Right renal cortex interstitium (tissue), 3 donors: Measurements from ENCODE around the gene C15orf39. TPM values are rescaled to one million over a fixed set of nuclear protein-coding genes. Genes with fewer than 3 reads are reported as not detected.
"Not testable (repeated sequence)": the region's sequence is repeated elsewhere in the genome, so short reads cannot be mapped to it uniquely, and the experiment has no call there.

ENCODE experiments used
- DNase-seq, 3 donors: peaks; one replicate each; pipeline ENCODE4 v3.0.0-alpha.2; 2013; ENCODE audit warnings: low read depth in 3 of 3, low spot score in 2 of 3
- polyA plus RNA-seq, 3 donors: library from polyadenylated mRNA; unstranded; fragments of 120-200 nt; gene quantifications; one replicate each; pipeline ENCODE4 v1.2.1, GENCODE V29; 2013; ENCODE audit not compliant: insufficient read length in 3 of 3

Gene C15orf39
- polyA plus RNA-seq, 3 donors = 7.1 to 8.7 (median 7.6) TPM

DNA sequence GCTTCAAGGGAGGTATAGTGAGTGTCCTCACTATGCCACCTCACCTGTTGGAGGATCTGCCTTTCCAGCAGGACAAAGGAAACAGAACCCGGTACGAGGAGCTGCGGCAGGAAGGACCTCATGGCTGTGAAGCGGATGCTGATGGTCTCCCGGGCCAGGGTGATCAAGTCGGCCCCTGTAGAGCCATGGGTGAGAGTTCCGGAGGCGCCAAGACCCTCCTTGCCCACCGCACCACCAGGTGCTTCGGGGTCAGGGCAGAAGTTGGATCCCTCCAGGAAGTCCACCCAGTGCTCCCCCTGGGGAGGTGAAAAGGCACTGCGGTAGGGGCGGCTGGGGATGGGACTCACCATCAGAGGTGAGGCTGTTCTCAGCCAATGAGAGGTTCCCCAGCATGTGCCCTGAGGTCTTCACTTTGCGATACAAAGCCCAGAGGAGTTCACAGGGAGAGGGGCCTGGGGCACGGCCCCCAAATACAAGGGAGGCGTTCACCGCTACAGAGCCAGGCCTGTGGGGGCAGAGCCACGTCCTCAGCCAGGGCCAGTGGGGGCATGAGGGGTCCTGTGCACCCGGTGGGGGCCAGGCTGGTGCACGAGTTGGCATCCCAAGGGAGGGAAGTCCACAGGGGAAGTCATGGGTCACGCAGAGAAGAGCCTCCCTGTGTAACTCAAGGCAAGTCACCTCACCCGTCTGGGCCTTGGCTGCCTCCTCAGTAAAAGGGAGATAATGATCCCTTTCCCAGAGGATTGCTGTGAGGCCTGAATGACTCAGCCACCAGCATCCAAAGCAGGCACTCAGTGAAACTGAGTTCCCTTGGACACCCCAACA lies 27.7 kb downstream of the C15orf39 start:
- no peak for DNase-seq

GRCh38 chr15:75230016-75230343 lies 28.3 kb downstream of the C15orf39 start:
- DNase-seq = no peak

DNA sequence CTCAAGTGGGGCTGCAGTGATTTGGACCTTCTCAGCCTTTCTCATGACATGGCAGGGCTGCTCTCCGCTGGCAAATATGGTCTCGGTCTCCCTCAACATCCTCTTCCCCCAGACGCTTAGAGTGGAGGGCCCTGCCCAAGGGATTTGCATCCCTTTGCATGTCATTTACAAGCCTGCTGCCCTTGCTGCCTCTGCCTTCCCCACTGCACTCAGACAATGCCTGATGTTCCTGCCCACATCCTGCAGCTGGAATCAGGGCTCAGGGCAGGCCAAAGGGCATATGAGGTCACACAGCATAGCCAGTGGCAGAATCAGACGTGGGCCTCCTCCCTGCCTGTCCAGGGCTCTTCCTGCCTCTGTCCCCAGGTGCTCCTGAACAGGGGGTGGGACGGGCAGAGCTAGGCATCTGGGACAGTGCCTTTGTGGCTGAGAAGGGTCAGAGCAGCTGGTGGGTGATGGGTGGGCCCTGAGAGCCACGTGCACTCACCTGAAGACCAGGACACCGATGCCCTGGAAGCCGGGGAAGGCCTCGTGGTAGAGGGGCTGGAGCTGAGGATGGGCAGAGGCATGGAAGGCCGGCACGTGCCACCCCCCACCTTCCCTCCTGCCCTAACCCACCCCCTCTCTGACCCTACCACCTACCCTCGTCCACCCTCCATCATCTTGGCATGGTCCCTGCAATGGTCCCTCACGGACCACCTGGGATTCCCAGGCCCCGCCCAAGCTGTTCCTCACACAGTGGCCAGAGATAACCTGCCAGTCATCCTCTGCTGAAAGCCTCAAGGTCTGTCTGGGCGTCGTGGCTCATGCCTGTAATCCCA lies 29.1 kb downstream of the C15orf39 start:
- no peak for DNase-seq

- DNase-seq = no peak
Observed at GRCh38 chr15:75231836-75232235, 30.2 kb downstream of the C15orf39 start.

GRCh38 chr15:75232252-75232813 lies 30.7 kb downstream of the C15orf39 start:
- DNase-seq = no peak

DNA sequence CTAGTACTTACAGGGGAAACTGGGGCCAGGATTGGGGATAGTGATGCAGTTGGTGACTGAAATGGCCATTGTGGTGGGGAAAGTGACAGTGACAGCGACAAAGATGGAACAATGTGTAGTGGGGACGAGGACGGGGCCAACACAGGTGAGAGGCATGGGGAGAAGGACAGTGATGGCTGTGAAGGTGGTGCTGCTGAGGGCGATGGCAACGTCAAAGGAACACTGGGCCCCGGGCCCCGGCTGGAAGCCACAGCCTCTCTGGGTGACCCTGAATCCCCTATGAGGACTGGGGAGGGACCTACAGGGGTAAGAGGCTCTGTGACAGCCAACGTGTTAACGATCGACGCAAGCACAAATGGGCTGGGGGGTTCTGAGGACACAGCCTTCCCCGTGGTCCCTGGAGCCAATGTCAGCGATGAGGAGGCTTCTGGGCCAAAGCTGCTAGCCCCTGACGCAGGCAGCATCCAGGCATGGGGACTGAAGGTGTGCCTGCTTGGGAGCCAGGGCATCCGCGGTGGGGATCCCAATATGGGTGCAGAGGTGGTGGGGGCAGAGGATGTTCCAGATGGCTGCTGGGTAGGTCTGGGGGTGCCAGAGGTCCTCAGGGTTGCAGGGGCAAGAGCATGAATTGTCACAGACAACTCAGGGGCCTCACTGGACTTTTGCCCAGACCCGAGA lies 31.3 kb downstream of the C15orf39 start:
- no peak for DNase-seq

GRCh38 chr15:75233504-75234190 lies 32.0 kb downstream of the C15orf39 start:
- DNase-seq = no peak

GRCh38 chr15:75234191-75234810 lies 32.6 kb downstream of the C15orf39 start:
- DNase-seq = no peak

DNA sequence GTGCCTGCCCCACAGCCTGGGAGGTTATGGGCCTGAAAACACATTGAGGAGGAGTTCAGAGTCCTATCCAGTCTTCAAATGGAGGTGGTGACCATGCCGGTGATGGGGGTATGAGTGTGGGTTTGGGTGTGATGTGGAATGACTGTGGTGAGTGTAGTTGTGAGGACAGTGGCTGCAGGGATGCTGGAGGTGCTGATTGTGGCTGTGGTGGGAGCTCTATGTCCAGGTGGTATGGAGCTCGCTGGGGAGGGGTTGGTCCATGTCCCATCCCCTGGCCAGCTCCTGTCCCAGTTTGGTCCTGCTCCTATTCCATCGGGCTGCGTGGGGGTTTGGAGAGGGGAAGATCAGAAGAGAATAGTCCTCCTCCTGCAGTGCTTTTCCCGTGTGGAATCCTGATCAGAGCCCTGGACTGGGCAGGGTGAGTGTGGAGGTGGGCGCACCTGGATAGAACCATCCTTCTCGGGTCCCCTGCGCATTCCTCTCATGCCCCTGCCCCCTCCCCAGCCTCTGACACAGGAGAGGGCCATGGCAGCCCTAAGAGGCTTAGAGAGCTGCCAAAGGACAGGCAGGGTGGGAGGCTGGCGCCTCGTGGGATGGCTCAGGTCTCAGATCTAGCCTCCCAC lies 33.5 kb downstream of the C15orf39 start:
- no peak for DNase-seq

DNA sequence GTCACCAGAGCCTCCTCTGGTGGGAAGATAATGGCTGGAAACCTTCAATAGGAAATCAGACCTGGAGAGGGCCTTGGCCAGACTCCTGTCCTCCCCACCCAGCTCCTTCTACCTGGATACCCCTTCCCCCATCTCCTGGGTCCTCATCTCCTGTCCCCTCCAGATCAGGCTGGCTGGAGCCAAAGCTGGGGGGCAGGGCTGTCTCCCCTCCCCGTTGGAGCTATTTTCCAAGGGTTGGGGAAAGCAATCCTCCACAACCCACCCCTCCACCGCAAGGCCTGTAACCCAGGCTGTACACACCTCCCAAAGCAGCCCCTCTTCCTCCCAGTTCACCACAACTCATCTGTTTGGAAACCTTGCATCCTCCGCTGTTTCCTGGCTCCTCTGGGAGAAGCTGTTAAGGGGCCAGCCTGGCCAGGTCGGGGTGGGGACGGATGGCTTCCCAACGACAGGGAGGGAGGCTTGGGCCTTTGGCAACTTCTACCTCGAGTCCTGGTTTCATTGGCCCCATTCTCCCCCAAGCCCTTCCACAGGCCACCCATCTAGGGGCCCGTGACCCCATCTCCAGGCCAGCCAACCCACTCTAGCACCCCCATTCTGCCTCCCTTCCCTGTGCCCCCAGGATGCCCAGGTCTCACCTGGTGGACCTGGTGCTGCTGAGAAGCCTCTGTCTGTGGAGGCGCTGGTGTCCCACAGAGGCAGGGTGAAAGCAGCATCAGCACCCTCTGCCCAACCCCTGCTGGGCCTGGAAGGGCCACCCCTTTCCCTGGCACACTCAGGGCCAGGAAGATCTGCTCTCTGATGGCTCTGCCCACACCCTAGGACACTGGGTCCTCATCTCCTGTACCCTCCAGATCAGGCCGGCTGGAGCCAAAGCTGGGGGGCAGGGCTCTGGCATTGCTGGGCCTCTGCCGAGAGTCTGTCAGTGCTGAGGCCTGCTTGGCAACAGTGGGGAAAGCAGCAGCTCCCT lies 34.4 kb downstream of the C15orf39 start:
- DNase-seq = no peak

DNA sequence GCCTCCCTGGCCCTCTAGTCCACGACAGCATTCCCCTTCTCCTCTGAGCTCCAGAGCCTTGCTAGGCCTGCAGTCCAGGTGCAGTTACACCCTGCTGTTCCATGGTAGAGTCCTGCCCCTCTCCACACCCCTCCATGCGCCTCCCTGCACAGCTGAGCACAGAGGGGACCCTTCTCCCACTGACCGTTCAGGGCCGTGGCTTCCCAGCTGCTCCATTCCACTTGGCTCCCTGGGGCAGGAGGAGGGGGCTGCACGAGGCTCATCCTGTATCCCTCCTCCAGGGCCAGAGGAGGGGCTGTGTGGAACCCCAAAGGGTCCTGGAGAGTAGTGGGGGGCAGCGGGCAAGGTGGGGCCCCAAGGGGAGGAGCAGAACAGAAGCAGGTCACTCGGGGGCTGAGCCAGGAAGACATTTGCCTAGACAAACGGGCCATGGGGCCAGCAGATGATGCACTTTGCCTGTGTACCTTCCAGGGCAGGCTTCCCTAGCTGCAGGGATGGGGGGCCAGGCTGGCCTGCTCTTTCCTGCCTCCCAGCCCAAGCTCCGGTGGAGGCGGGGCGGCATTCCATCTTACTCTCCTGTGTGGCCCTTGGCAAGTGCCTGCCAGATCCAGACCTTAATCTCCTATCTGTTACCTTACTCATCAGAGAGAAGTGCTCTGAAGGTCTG lies 35.8 kb downstream of the C15orf39 start:
- DNase-seq = no peak

GRCh38 chr15:75238150-75238549 lies 36.5 kb downstream of the C15orf39 start:
- DNase-seq = no peak

DNA sequence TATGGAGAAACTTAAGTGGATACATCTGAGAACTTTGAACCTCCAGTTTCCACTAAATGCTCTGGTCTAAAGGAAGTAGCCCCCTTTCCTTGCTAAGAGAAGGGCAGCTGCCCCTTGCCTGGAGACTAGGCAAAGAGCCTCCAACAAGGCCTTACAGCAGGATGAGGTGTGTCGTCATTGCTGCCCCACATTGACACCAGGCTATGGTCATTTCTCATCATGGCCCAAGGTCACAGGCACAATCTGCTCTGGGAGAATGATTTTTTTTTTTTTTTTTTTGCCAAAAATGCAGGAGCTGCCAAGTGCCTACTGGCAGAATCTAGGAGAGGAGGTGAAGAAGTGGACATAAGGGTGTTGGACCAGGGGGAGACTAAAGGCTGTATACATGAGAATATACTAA lies 44.1 kb downstream of the C15orf39 start:
- DNase-seq = not testable (repeated sequence)

- not testable (repeated sequence) for DNase-seq
Observed at GRCh38 chr15:75248991-75249390, 47.3 kb downstream of the C15orf39 start.

- no peak for DNase-seq
Observed at GRCh38 chr15:75249726-75250125, 48.0 kb downstream of the C15orf39 start.

DNA sequence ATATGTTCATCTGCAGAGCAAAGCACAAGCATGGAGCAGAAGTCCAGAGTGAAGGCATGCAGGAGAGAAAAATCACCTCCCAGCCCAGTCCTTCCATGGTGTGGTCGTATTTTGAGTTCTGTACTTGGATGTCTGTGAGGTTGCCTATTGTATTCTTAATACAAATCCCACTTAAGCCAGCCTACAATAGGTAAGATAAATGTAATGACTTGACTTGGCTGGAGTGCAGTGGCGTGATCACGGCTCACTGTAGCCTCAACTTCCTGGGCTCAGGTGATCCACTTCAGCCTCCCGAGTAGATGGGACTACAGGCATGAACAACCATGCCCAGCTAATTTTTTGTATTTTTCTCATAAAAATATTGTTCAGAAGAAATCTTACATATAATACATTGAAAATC lies 49.7 kb downstream of the C15orf39 start:
- DNase-seq = not testable (repeated sequence)

- DNase-seq = not testable (repeated sequence)
Observed at GRCh38 chr15:75252285-75252684, 50.6 kb downstream of the C15orf39 start.

- not testable (repeated sequence) for DNase-seq
Observed at GRCh38 chr15:75258034-75258433, 56.4 kb downstream of the C15orf39 start, which contains the start of gene GOLGA6C. GOLGA6C (plus strand) TSS chr15:75258334; CDS start chr15:75258599, 265 bp downstream.
